ENCODE measurements around the gene CD300LF. TPM values are rescaled to one million over a fixed set of nuclear protein-coding genes. Genes with fewer than 3 reads are reported as not detected.

The CD300LF gene
- total and polyA plus RNA-seq, 2 donors: 0.63 to 1.3 TPM

GRCh38 chr17:74730491-74731346 is 18.0 kb upstream of the CD300LF start:
- no peaks in the 10 kb centered on the region for H3K36me3 ChIP-seq (ENCODE audit: insufficient read depth)
- no peak overlapping the region for H3K4me3 ChIP-seq (ENCODE audit: low read depth, low read length)
- H3K4me1 ChIP-seq (ENCODE audit: insufficient read depth): no peaks in the 10 kb centered on the region
- WGBS: 78% methylated on average over 16 of the region's 16 CpGs
- no peak overlapping the region for H3K27ac ChIP-seq (ENCODE audit: low read depth)
- DNase-seq (ENCODE audit: extremely low spot score): no peak

GRCh38 chr17:74729866-74730265 is 17.1 kb upstream of the CD300LF start:
- H3K36me3 ChIP-seq (ENCODE audit: insufficient read depth): no peaks in the 10 kb centered on the region
- no peak overlapping the region for H3K4me3 ChIP-seq (ENCODE audit: low read depth, low read length)
- DNase-seq (ENCODE audit: extremely low spot score): no peak
- H3K27ac ChIP-seq (ENCODE audit: low read depth): no peak overlapping the region
- H3K4me1 ChIP-seq (ENCODE audit: insufficient read depth): no peaks in the 10 kb centered on the region
- 87% methylated on average over 15 of the region's 15 CpGs for WGBS

- Histone ChIP-seq H3K27ac (ENCODE audit: low read depth) (no peak overlapping the region), H3K36me3 (ENCODE audit: insufficient read depth) (no peaks in the 10 kb centered on the region), H3K4me3 (ENCODE audit: low read depth, low read length) (no peak overlapping the region), H3K4me1 (ENCODE audit: insufficient read depth) (no peaks in the 10 kb centered on the region)
- DNase-seq (ENCODE audit: extremely low spot score): no peak
- 89% methylated on average over 5 of the region's 5 CpGs for WGBS
Measured at GRCh38 chr17:74729368-74729767, 16.6 kb upstream of the CD300LF start.

- Histone ChIP-seq H3K4me3 (ENCODE audit: low read depth, low read length) (no peak overlapping the region), H3K36me3 (ENCODE audit: insufficient read depth) (no peaks in the 10 kb centered on the region), H3K27ac (ENCODE audit: low read depth) (no peak overlapping the region), H3K4me1 (ENCODE audit: insufficient read depth) (no peaks in the 10 kb centered on the region)
- 91% methylated on average over 3 of the region's 3 CpGs for WGBS
- no peak for DNase-seq (ENCODE audit: extremely low spot score)
Measured at GRCh38 chr17:74728702-74729075, 16.0 kb upstream of the CD300LF start.

GRCh38 chr17:74728033-74728701 is 15.4 kb upstream of the CD300LF start:
- Histone ChIP-seq H3K4me1 (ENCODE audit: insufficient read depth) (no peaks in the 10 kb centered on the region), H3K36me3 (ENCODE audit: insufficient read depth) (no peaks in the 10 kb centered on the region), H3K27ac (ENCODE audit: low read depth) (no peak overlapping the region), H3K4me3 (ENCODE audit: low read depth, low read length) (no peak overlapping the region)
- 90% methylated on average over 3 of the region's 3 CpGs for WGBS
- no peak for DNase-seq (ENCODE audit: extremely low spot score)

- Histone ChIP-seq H3K36me3 (ENCODE audit: insufficient read depth) (no peaks in the 10 kb centered on the region), H3K4me1 (ENCODE audit: insufficient read depth) (no peaks in the 10 kb centered on the region), H3K4me3 (ENCODE audit: low read depth, low read length) (no peak overlapping the region), H3K27ac (ENCODE audit: low read depth) (no peak overlapping the region)
- 82% methylated on average over 3 of the region's 3 CpGs for WGBS
- DNase-seq (ENCODE audit: extremely low spot score): no peak
Measured at GRCh38 chr17:74725111-74725510, 12.4 kb upstream of the CD300LF start.

GRCh38 chr17:74723891-74724290 is 11.2 kb upstream of the CD300LF start:
- no peak overlapping the region for H3K4me3 ChIP-seq (ENCODE audit: low read depth, low read length)
- WGBS: 57% methylated on average over 5 of the region's 5 CpGs
- H3K36me3 ChIP-seq (ENCODE audit: insufficient read depth): no peaks in the 10 kb centered on the region
- no peak overlapping the region for H3K27ac ChIP-seq (ENCODE audit: low read depth)
- DNase-seq (ENCODE audit: extremely low spot score): no peak
- no peaks in the 10 kb centered on the region for H3K4me1 ChIP-seq (ENCODE audit: insufficient read depth)

GRCh38 chr17:74722782-74723181 is 10.1 kb upstream of the CD300LF start:
- DNase-seq (ENCODE audit: extremely low spot score): no peak
- Histone ChIP-seq H3K4me1 (ENCODE audit: insufficient read depth) (no peaks in the 10 kb centered on the region), H3K27ac (ENCODE audit: low read depth) (no peak overlapping the region), H3K4me3 (ENCODE audit: low read depth, low read length) (no peak overlapping the region), H3K36me3 (ENCODE audit: insufficient read depth) (no peaks in the 10 kb centered on the region)
- 37% methylated on average over 4 of the region's 4 CpGs for WGBS

- Histone ChIP-seq H3K4me1 (ENCODE audit: insufficient read depth) (no peaks in the 10 kb centered on the region), H3K4me3 (ENCODE audit: low read depth, low read length) (no peak overlapping the region), H3K36me3 (ENCODE audit: insufficient read depth) (no peaks in the 10 kb centered on the region), H3K27ac (ENCODE audit: low read depth) (no peak overlapping the region)
- 94% methylated on average over 4 of the region's 4 CpGs for whole genome bisulfite sequencing
- no peak for DNase-seq (ENCODE audit: extremely low spot score)
Measured at GRCh38 chr17:74720506-74720905, 7.8 kb upstream of the CD300LF start.

- H3K27ac ChIP-seq (ENCODE audit: low read depth): no peak overlapping the region
- WGBS: 27% methylated on average over 4 of the region's 4 CpGs
- no peak for DNase-seq (ENCODE audit: extremely low spot score)
Measured at GRCh38 chr17:74715144-74715543, 2.4 kb upstream of the CD300LF start.

GRCh38 chr17:74713171-74713755 is 540 bp upstream of the CD300LF start:
- DNase-seq (ENCODE audit: extremely low spot score): no peak
- 83% methylated on average over 12 of the region's 12 CpGs for WGBS
- Histone ChIP-seq H3K36me3 (ENCODE audit: insufficient read depth) (no peaks in the 10 kb centered on the region), H3K27ac (ENCODE audit: low read depth) (no peak overlapping the region), H3K4me1 (ENCODE audit: insufficient read depth) (no peaks in the 10 kb centered on the region), H3K4me3 (ENCODE audit: low read depth, low read length) (no peak overlapping the region)

More at GRCh38 chr17:74715144-74715543, 2.4 kb upstream of the CD300LF start:
- H3K4me1 ChIP-seq (ENCODE audit: insufficient read depth): no peaks in the 10 kb centered on the region
- no peaks in the 10 kb centered on the region for H3K36me3 ChIP-seq (ENCODE audit: insufficient read depth)
- H3K4me3 ChIP-seq (ENCODE audit: low read depth, low read length): no peak overlapping the region

- H3K4me1 ChIP-seq (ENCODE audit: insufficient read depth): no peaks in the 10 kb centered on the region
- no peak overlapping the region for H3K27ac ChIP-seq (ENCODE audit: low read depth)
- H3K4me3 ChIP-seq (ENCODE audit: low read depth, low read length): no peak overlapping the region
- H3K36me3 ChIP-seq (ENCODE audit: insufficient read depth): no peaks in the 10 kb centered on the region
- 67% methylated on average over 7 of the region's 7 CpGs for WGBS
- no peak for DNase-seq (ENCODE audit: extremely low spot score)
Measured at GRCh38 chr17:74712301-74712700, 422 bp downstream of the CD300LF start.

GRCh38 chr17:74711058-74711824 is 1.5 kb downstream of the CD300LF start:
- Histone ChIP-seq H3K4me1 (ENCODE audit: insufficient read depth) (no peaks in the 10 kb centered on the region), H3K4me3 (ENCODE audit: low read depth, low read length) (no peak overlapping the region), H3K27ac (ENCODE audit: low read depth) (no peak overlapping the region), H3K36me3 (ENCODE audit: insufficient read depth) (no peaks in the 10 kb centered on the region)
- DNase-seq (ENCODE audit: extremely low spot score): no peak
- WGBS: 67% methylated on average over 12 of the region's 12 CpGs
